IMR-90 (cell line): ENCODE data around the gene TFIP11. TPM values are rescaled to one million over a fixed set of nuclear protein-coding genes. Genes with fewer than 3 reads are reported as not detected.

Experiments used
- ATAC-seq: fragments of 200-7000 bp; cut with Tn5 transposase; 2 replicates; pipeline ENCODE4 v1.9.1; 2020; ENCODE audit warnings: low read depth, mild to moderate bottlenecking, moderate library complexity
- BruUV-seq: library from RNA; stranded (reverse); fragments of 400-500 nt; replicated peaks from 2 replicates; lab custom pipeline; 2021; lab: Mats Ljungman, UMichigan
- CTCF ChIA-PET: fragments of 300-600 bp; formaldehyde crosslinking; extraction: SDS; loops from one replicate; lab custom pipeline; 2021; ENCODE audit warnings: antibody characterized with exemption; lab: Yijun Ruan, JAX
- POLR2A ChIA-PET: fragments of 300-600 bp; sonication (Branson Sonifier 250); formaldehyde crosslinking; loops from one replicate; lab custom pipeline; 2022; ENCODE audit warnings: antibody characterized with exemption; ENCODE audit not compliant: unreplicated experiment; lab: Charles Lee
- DNase-seq: peaks from one replicate; pipeline ENCODE4 v3.0.0; 2013
- H2AFZ ChIP-seq: replicated peaks from 2 replicates; pipeline ENCODE3; 2013; ENCODE audit warnings: low read length, mild to moderate bottlenecking; ENCODE audit not compliant: poor library complexity
- H2AK5ac ChIP-seq: 2 replicates; pipeline ENCODE4 v1.6.1; 2013; ENCODE audit warnings: low read depth, low read length, inconsistent platforms
- H2AK9ac ChIP-seq: replicated peaks from 2 replicates; pipeline ENCODE3; 2013; ENCODE audit warnings: mild to moderate bottlenecking, low read depth, low read length, moderate library complexity; ENCODE audit not compliant: poor library complexity
- H2BK120ac ChIP-seq: 2 replicates; pipeline ENCODE4 v1.6.1; 2013; ENCODE audit warnings: low read depth, low read length, inconsistent platforms
- H2BK15ac ChIP-seq: 3 replicates; pipeline ENCODE4 v1.6.1; 2013; ENCODE audit warnings: low read depth, low read length, inconsistent platforms
- H2BK20ac ChIP-seq: 2 replicates; pipeline ENCODE4 v1.6.1; 2013; ENCODE audit warnings: low read depth, mild to moderate bottlenecking, inconsistent platforms, low read length, moderate library complexity
- H2BK5ac ChIP-seq: 2 replicates; pipeline ENCODE4 v1.6.1; 2013; ENCODE audit warnings: mild to moderate bottlenecking, low read depth, low read length, inconsistent platforms; ENCODE audit not compliant: poor library complexity, severe bottlenecking
- H3K14ac ChIP-seq: replicated peaks from 2 replicates; pipeline ENCODE4 v1.6.1; 2013; ENCODE audit warnings: low read depth, low read length, inconsistent platforms
- H3K18ac ChIP-seq: 2 replicates; pipeline ENCODE4 v1.6.1; 2013; ENCODE audit warnings: low read depth, low read length, control low read depth
- H3K23ac ChIP-seq: 2 replicates; pipeline ENCODE4 v1.6.1; 2013; ENCODE audit warnings: low read depth, low read length, inconsistent platforms
- H3K27ac ChIP-seq: 2 replicates; pipeline ENCODE4 v1.5.1; 2013; ENCODE audit warnings: mild to moderate bottlenecking, control low read depth, low read length; ENCODE audit not compliant: insufficient read depth
- H3K27me3 ChIP-seq: 2 replicates; pipeline ENCODE4 v1.6.1; 2013; ENCODE audit warnings: low read length; ENCODE audit not compliant: control insufficient read depth, insufficient read depth
- H3K36me3 ChIP-seq: 2 replicates; pipeline ENCODE4 v1.6.1; 2013; ENCODE audit warnings: low read length, mixed read lengths; ENCODE audit not compliant: control insufficient read depth, insufficient read depth
- H3K4ac ChIP-seq: 2 replicates; pipeline ENCODE4 v1.6.1; 2013; ENCODE audit warnings: low read depth, low read length, inconsistent platforms
- H3K4me1 ChIP-seq: 2 replicates; pipeline ENCODE4 v1.6.1; 2013; ENCODE audit warnings: low read length, mixed read lengths; ENCODE audit not compliant: control insufficient read depth, insufficient read depth
- H3K4me2 ChIP-seq: 2 replicates; pipeline ENCODE4 v1.6.1; 2013; ENCODE audit warnings: low read depth, mild to moderate bottlenecking, control low read depth, low read length, moderate library complexity
- H3K4me3 ChIP-seq: 2 replicates; pipeline ENCODE4 v1.5.1; 2013; ENCODE audit warnings: low read depth, mild to moderate bottlenecking, control low read depth, low read length, moderate library complexity; ENCODE audit not compliant: insufficient read depth
- H3K56ac ChIP-seq: 2 replicates; pipeline ENCODE4 v1.6.1; 2013; ENCODE audit warnings: low read length, inconsistent platforms; ENCODE audit not compliant: insufficient read depth; ENCODE audit errors: extremely low read depth
- H3K79me1 ChIP-seq, 2 experiments: 2 replicates each; pipeline ENCODE4 v1.6.1; 2013; ENCODE audit warnings: low read length in 2 of 2, inconsistent platforms in 1 of 2, low read depth in 1 of 2
- H3K9ac ChIP-seq: 2 replicates; pipeline ENCODE4 v1.6.1; 2013; ENCODE audit warnings: low read depth, low read length, control low read depth
- H3K9me1 ChIP-seq: 2 replicates; pipeline ENCODE4 v1.6.1; 2013; ENCODE audit warnings: low read length, inconsistent platforms; ENCODE audit not compliant: insufficient read depth
- H3K9me3 ChIP-seq: 2 replicates; pipeline ENCODE4 v1.6.1; 2013; ENCODE audit warnings: low read length; ENCODE audit not compliant: control insufficient read depth, insufficient read depth
- H4K20me1 ChIP-seq: 2 replicates; pipeline ENCODE4 v1.6.1; 2013; ENCODE audit warnings: low read length, inconsistent platforms; ENCODE audit not compliant: insufficient read depth
- H4K5ac ChIP-seq: 2 replicates; pipeline ENCODE4 v1.6.1; 2013; ENCODE audit warnings: mild to moderate bottlenecking, low read depth, low read length, control low read depth
- H4K8ac ChIP-seq, 2 experiments: 2 replicates each; pipeline ENCODE4 v1.6.1; 2013; ENCODE audit warnings: low read depth in 2 of 2, low read length in 2 of 2, control low read depth in 1 of 2, inconsistent platforms in 1 of 2
- H4K91ac ChIP-seq: 2 replicates; pipeline ENCODE4 v1.6.1; 2013; ENCODE audit warnings: low read depth, low read length, inconsistent platforms; ENCODE audit not compliant: insufficient read depth
- CHD1 ChIP-seq: IDR thresholded peaks from 2 replicates; pipeline ENCODE4 v1.6.1; 2012; ENCODE audit warnings: low read depth, low read length, improper control_type of control experiment
- FOS ChIP-seq: fragments of 150-350 bp; IDR thresholded peaks from 2 replicates; pipeline ENCODE4 v1.6.1; 2016; ENCODE audit warnings: low read depth, low read length
- POLR2A ChIP-seq: IDR thresholded peaks from 2 replicates; pipeline ENCODE4 v1.6.1; 2012; ENCODE audit warnings: mild to moderate bottlenecking, low read depth, low read length
- RFX5 ChIP-seq: IDR thresholded peaks from 2 replicates; pipeline ENCODE4 v1.8.0; 2012; ENCODE audit warnings: low read depth, mild to moderate bottlenecking, low read length, moderate library complexity
- SMC3 ChIP-seq: fragments of 150-350 bp; IDR thresholded peaks from 2 replicates; pipeline ENCODE4 v1.6.1; 2016; ENCODE audit warnings: low read depth, mild to moderate bottlenecking, antibody characterized with exemption, low read length, moderate library complexity
- WGBS, 2 experiments: methylation state at CpG; one replicate each; pipeline versions ENCODE4 v1.1.5 to v1.1.7; 2013; ENCODE audit warnings: missing lambda C conversion rate in 2 of 2; ENCODE audit not compliant: insufficient read length in 1 of 2; ENCODE audit errors: extremely low coverage in 2 of 2; 5-methylcytosine and 5-hydroxymethylcytosine counted together
- dilution Hi-C: fragments of 300-500 bp; cut with HindIII; formaldehyde crosslinking; loops from one replicate; pipeline ENCODE4 v1.14.3; 2018; ENCODE audit warnings: low sequenced_read_pairs; ENCODE audit not compliant: unreplicated experiment
- in situ Hi-C: fragments of 300-500 bp; cut with MboI; formaldehyde crosslinking; loops from 3 replicates; pipeline ENCODE4 v1.14.3; 2019; ENCODE audit warnings: low sequenced_read_pairs, inconsistent platforms, mixed read lengths
- intact Hi-C: fragments of 100-400 bp; cut with micrococcal nuclease; formaldehyde crosslinking; loops from 2 replicates; pipeline ENCODE4 v1.10.0; 2022
- polyA plus RNA-seq, 3 experiments: library from polyadenylated mRNA; depleted of rRNA; stranded (reverse); fragments of >200 nt; gene quantifications; 2 replicates each; pipeline ENCODE4 v1.2.3, GENCODE V29; 2012; ENCODE audit warnings: low replicate concordance in 1 of 3
- total RNA-seq: library from RNA; depleted of rRNA; stranded (reverse); fragments of >200 nt; gene quantifications from 2 replicates; pipeline ENCODE4 v1.2.3, GENCODE V29; 2012

Gene TFIP11
- total and polyA plus RNA-seq, 2 of the 4 experiments (the other 2 are of a cell fraction), result 22.5 to 43.2 TPM

- Histone ChIP-seq H2BK15ac (no peak overlapping the region), H4K8ac (no peak overlapping the region), H3K56ac (no peak overlapping the region), H3K9me1 (peaks cover 3% of the 10 kb centered on the region), H2BK5ac (no peak overlapping the region), H2AK9ac (no peak overlapping the region), H3K23ac (no peak overlapping the region), H3K79me1 (peaks cover 6 to 62% of the 10 kb centered on the region in 2 experiments), H3K4me2 (no peak overlapping the region), H3K9me3 (no peaks in the 10 kb centered on the region), H3K18ac (no peak overlapping the region), H3K27me3 (no peaks in the 10 kb centered on the region), H2AFZ (no peak overlapping the region), H2BK120ac (no peak overlapping the region), H3K4me3 (no peak overlapping the region), H2BK20ac (no peak overlapping the region), H4K91ac (no peak overlapping the region), H3K4me1 (no peaks in the 10 kb centered on the region), H3K27ac (no peak overlapping the region), H3K4ac (no peak overlapping the region), H3K9ac (no peak overlapping the region), H3K14ac (no peak overlapping the region), H2AK5ac (no peak overlapping the region), H4K5ac (no peak overlapping the region), H4K20me1 (0 out of 2 replicates have a peak, but pooled peaks cover 4% of the 10 kb centered on the region), H3K36me3 (peaks cover 26% of the 10 kb centered on the region)
- WGBS, 2 experiments, result 80% methylated on average over 1 of the region's 2 CpGs; no CpG with 5 or more reads in 1 of the 2 experiments
- ChIA-PET POLR2A (no interaction called here), CTCF (no interaction called here)
- DNase-seq (no peak), ATAC-seq (no peak)
- TF ChIP-seq POLR2A (no peak), FOS (no peak), SMC3 (no peak), CHD1 (no peak), RFX5 (no peak)
- no TSS peak for BruUV-seq
- intact Hi-C loops (no loop called here), in situ Hi-C loops (no loop called here), dilution Hi-C loops (no loop called here)
Measured at GRCh38 chr22:26540119-26540518, 27.8 kb upstream of the TFIP11 start.
